Spleen (tissue), 11 donors: ENCODE data around the gene DIDO1. TPM values are rescaled to one million over a fixed set of nuclear protein-coding genes. Genes with fewer than 3 reads are reported as not detected.
A peak's percentile ranks its signal among the peaks of the same experiment; 100 is the strongest.

Experiments used
- DNase-seq: peaks from one replicate; pipeline ENCODE4 v3.0.0-alpha.2; 2020
- H3K27ac ChIP-seq, 8 donors: fragments of 200-600 bp; sonication (generic) in 7 of 8; 1 replicate in 4 of 8; 2 replicates in 4 of 8; pipeline versions ENCODE4 v1.5.0 to v1.8.0; 2016 to 2021; ENCODE audit warnings: inconsistent platforms in 4 of 8, mild to moderate bottlenecking in 4 of 8, moderate library complexity in 1 of 8
- H3K27me3 ChIP-seq, 7 donors: fragments of 200-600 bp; sonication (generic) in 6 of 7; replicated peaks in 1 of 7; 1 replicate in 4 of 7; 2 replicates in 3 of 7; pipeline versions ENCODE4 v1.5.0 to v1.8.0; 2016 to 2021; ENCODE audit warnings: inconsistent platforms in 3 of 7, mild to moderate bottlenecking in 1 of 7
- H3K36me3 ChIP-seq, 6 donors: fragments of 200-600 bp; sonication (generic) in 5 of 6; 1 replicate in 4 of 6; 2 replicates in 2 of 6; pipeline versions ENCODE4 v1.5.0 to v1.8.0; 2016 to 2021; ENCODE audit warnings: inconsistent platforms in 2 of 6
- H3K4me1 ChIP-seq, 6 donors: fragments of 200-600 bp; sonication (generic) in 5 of 6; 1 replicate in 3 of 6; 2 replicates in 3 of 6; pipeline versions ENCODE4 v1.5.0 to v1.8.0; 2016 to 2021; ENCODE audit warnings: inconsistent platforms in 3 of 6
- H3K4me3 ChIP-seq, 8 donors: fragments of 200-600 bp; sonication (generic) in 7 of 8; 1 replicate in 4 of 8; 2 replicates in 4 of 8; pipeline versions ENCODE4 v1.5.0 to v1.8.0; 2016 to 2021; ENCODE audit warnings: inconsistent platforms in 4 of 8, mild to moderate bottlenecking in 4 of 8, moderate library complexity in 2 of 8
- H3K9me3 ChIP-seq, 8 donors: fragments of 200-600 bp; sonication (generic) in 7 of 8; 1 replicate in 4 of 8; 2 replicates in 4 of 8; pipeline versions ENCODE4 v1.5.0 to v1.8.0; 2016 to 2021; ENCODE audit warnings: inconsistent platforms in 4 of 8
- CTCF ChIP-seq, 11 experiments: fragments of 200-600 bp in 7 of 11; fragments of 450-650 bp in 4 of 11; sonication (generic) in 4 of 11; IDR thresholded peaks in 8 of 11; conservative IDR thresholded peaks in 3 of 11; 1 replicate in 7 of 11; 2 replicates in 4 of 11; pipeline versions ENCODE4 v1.4.0 to v1.8.0; 2016 to 2021; ENCODE audit warnings: antibody characterized with exemption in 11 of 11, inconsistent platforms in 4 of 11, mild to moderate bottlenecking in 1 of 11
- POLR2A ChIP-seq, 3 donors: fragments of 450-650 bp; IDR thresholded peaks; one replicate each; pipeline ENCODE4 v1.5.1; 2017; ENCODE audit warnings: antibody characterized with exemption in 3 of 3, mild to moderate bottlenecking in 1 of 3
- POLR2AphosphoS5 ChIP-seq, 3 donors: sonication (generic); formaldehyde crosslinking; IDR thresholded peaks; one replicate each; pipeline ENCODE4 v1.5.1; 2017; ENCODE audit warnings: antibody characterized with exemption in 3 of 3
- WGBS, 5 donors: extraction: QIAGEN DNeasy Blood & Tissue Kit in 3 of 5; methylation state at CpG; one replicate each; pipeline versions ENCODE4 v1.1.5 to v1.1.7; 2013 to 2018; 5-methylcytosine and 5-hydroxymethylcytosine counted together
- intact Hi-C: fragments of 100-400 bp; cut with DNase I; formaldehyde crosslinking; loops from one replicate; pipeline ENCODE4 v1.15.0; 2023; ENCODE audit warnings: low total_unique reads
- polyA plus RNA-seq, 3 donors: library from polyadenylated mRNA; stranded (reverse); fragments of 200-250 nt; gene quantifications; one replicate each; pipeline ENCODE4 v1.2.1, GENCODE V29; 2013
- total RNA-seq, 7 donors: library from RNA; depleted of rRNA in 3 of 7; stranded (reverse); fragments of >200 nt in 3 of 7; fragmentation: NEBNext Ultra II Directional in 4 of 7; extraction: Animal tissue kit (Norgen Biotek cat#: 25700) in 4 of 7; gene quantifications; one replicate each; pipeline versions ENCODE4 v1.1.0 to v1.2.1, GENCODE V29; 2016 to 2021
- donor health status: healthy with polysubstance abuse.
- donor health status: DM: no; HTN: no; CAD: no; lungs with moderate emphysema.
- donor health status: DM: no; HTN: no; CAD: no.
- donor health status: Bipolar disorder and iron deficiency.
- donor health status: healthy.
- donor health status: DM: no; HTN: no; CAD: no.
- donor health status: DM: yes; HTN: yes; CAD: no.

Gene DIDO1
- total and polyA plus RNA-seq, 10 donors, result 17.4 to 79.6 (median 66.9) TPM

- WGBS, 5 donors, result 46 to 55% (median 48%) methylated on average over 16 of the region's 16 CpGs
- Histone ChIP-seq H3K36me3 (peaks cover 0 to 63% (median 52%) of the 10 kb centered on the region in 6 donors), H3K4me1 (peaks cover 18 to 31% (median 25%) of the 10 kb centered on the region in 6 donors), H3K27ac (no peak overlapping the region), H3K27me3 (no peaks in the 10 kb centered on the region), H3K4me3 (no peak overlapping the region), H3K9me3 (no peaks in the 10 kb centered on the region)
- no peak for TF ChIP-seq CTCF (IDR thresholded peaks at IDR 0.05 in 8 of 11, conservative IDR thresholded peaks at IDR 0.05 in 3 of 11)
- TF ChIP-seq POLR2A (IDR thresholded peaks at IDR 0.05), result no peak
- TF ChIP-seq POLR2AphosphoS5 (IDR thresholded peaks at IDR 0.05), result peak in 2 of 3 donors; percentile 48 to 67
- intact Hi-C loops, result loop anchor here (10.0 kb wide), 1 partner anchor 106 kb away; the partner anchor contains the start of gene BHLHE23
- no peak for DNase-seq
Observed at GRCh38 chr20:62898970-62899632, 27.2 kb downstream of the DIDO1 start.

- TF ChIP-seq CTCF (IDR thresholded peaks at IDR 0.05 in 8 of 11, conservative IDR thresholded peaks at IDR 0.05 in 3 of 11) (no peak), POLR2A (IDR thresholded peaks at IDR 0.05) (no peak), POLR2AphosphoS5 (IDR thresholded peaks at IDR 0.05) (peak in 2 of 3 donors; percentile 45 to 65)
- H3K27ac ChIP-seq, result no peak overlapping the region
- no peak overlapping the region for H3K4me3 ChIP-seq
- H3K36me3 ChIP-seq, result peaks cover 0 to 63% (median 52%) of the 10 kb centered on the region in 6 donors
- 87 to 95% (median 88%) methylated on average over 16 of the region's 16 CpGs for WGBS, 5 donors
- DNase-seq, result no peak
- intact Hi-C loops, result loop anchor here (10.0 kb wide), 1 partner anchor 106 kb away; the partner anchor contains the start of gene BHLHE23
- peaks cover 18 to 31% (median 25%) of the 10 kb centered on the region in 6 donors for H3K4me1 ChIP-seq
- H3K27me3 ChIP-seq, result no peaks in the 10 kb centered on the region
- H3K9me3 ChIP-seq, result no peaks in the 10 kb centered on the region
Observed at GRCh38 chr20:62898093-62898964, 28.0 kb downstream of the DIDO1 start.

DNA sequence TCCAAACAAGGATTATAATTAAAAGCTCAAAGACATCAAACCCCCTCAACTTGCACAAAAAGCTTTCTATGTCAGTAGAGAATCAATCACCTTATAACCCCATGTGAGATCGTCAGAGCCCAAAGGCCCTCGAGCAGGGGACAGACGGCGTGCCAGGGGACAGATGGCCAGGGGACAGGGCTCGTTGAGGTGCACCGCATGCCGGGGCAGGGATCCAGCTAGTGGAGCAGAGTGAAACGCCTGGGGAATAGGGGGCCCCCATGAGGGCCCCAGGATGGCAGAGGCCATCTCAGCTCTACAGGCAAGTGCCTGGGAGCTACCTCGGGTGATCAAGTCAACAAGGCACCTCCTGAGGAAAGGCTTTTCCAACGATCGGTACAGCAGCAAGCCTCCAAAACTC lies 28.6 kb downstream of the DIDO1 start:
- H3K27ac ChIP-seq, result no peak overlapping the region
- intact Hi-C loops, result loop anchor here (10.0 kb wide), 1 partner anchor 107 kb away; the partner anchor contains the start of gene BHLHE23
- peak; percentile 7 for DNase-seq

More for the DNA sequence above, 28.6 kb downstream of the DIDO1 start:
- WGBS, 5 donors, result 85 to 93% (median 88%) methylated on average over 9 to 11 of the region's 11 CpGs
- Histone ChIP-seq H3K4me3 (no peak overlapping the region), H3K9me3 (no peaks in the 10 kb centered on the region), H3K36me3 (peaks cover 0 to 63% (median 52%) of the 10 kb centered on the region in 6 donors), H3K27me3 (no peaks in the 10 kb centered on the region), H3K4me1 (peaks cover 18 to 31% (median 25%) of the 10 kb centered on the region in 6 donors)
- TF ChIP-seq POLR2A (IDR thresholded peaks at IDR 0.05) (no peak), CTCF (IDR thresholded peaks at IDR 0.05 in 8 of 11, conservative IDR thresholded peaks at IDR 0.05 in 3 of 11) (no peak), POLR2AphosphoS5 (IDR thresholded peaks at IDR 0.05) (peak in 1 of 3 donors; percentile 62)
